ENCODE data around the gene ACSS3. TPM values are rescaled to one million over a fixed set of nuclear protein-coding genes. Genes with fewer than 3 reads are reported as not detected.
"Not testable (repeated sequence)": the region's sequence is repeated elsewhere in the genome, so short reads cannot be mapped to it uniquely, and the experiment has no call there.

Gene ACSS3
- total and polyA plus RNA-seq, 2 donors (not counting 1 experiment from before 2014, with no cell fraction given) = not detected

DNA sequence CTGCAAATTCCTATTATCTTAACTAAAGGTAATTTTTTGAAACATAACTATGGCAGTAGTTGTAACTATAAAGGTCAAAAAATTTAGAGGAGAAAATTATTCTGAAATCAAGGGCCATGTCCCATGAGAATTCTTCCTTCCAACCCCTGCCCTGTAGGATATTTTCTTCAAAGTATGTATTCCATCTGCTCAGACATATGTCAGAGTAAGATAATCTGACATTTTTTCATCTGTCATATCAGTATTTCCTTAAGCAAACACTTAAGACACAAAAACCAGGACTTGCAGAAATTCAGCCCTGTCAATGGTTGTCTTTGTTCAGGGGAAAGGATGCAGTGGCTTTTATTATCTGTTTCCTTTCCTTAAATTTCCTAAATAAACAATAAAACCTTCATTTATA is 36.3 kb downstream of the ACSS3 start:
- ChIA-PET POLR2A (no interaction called here), CTCF (no interaction called here)
- Histone ChIP-seq H3K4me1 (ENCODE audit: control insufficient read depth in 2 of 2, insufficient read depth in 2 of 2, low read length in 2 of 2) (no peaks in the 10 kb centered on the region), H2AFZ (ENCODE audit: insufficient read depth, low read depth, low read length, poor library complexity, severe bottlenecking) (no peak overlapping the region), H3K4me3 (ENCODE audit: control extremely low read depth in 1 of 5, extremely low read depth in 1 of 5, insufficient read depth in 1 of 5, low read depth in 2 of 5, low read length in 4 of 5) (no peak overlapping the region), H3K79me2 (ENCODE audit: control insufficient read depth, insufficient read depth, low read length) (no peaks in the 10 kb centered on the region), H4K20me1 (ENCODE audit: control insufficient read depth, insufficient read depth, low read length, poor library complexity, severe bottlenecking) (no peaks in the 10 kb centered on the region), H3K27ac (ENCODE audit: low read length in 2 of 2) (no peak overlapping the region), H3K9ac (ENCODE audit: low read length) (no peak overlapping the region), H3K4me2 (replicated peaks; ENCODE audit: low read depth, low read length, poor library complexity, severe bottlenecking) (no peak overlapping the region), H3K9me3 (ENCODE audit: control extremely low read depth in 1 of 3, control insufficient read depth in 2 of 3, insufficient read depth in 1 of 3, low read length in 2 of 3) (peaks cover 0 to 3% (median 0%) of the 10 kb centered on the region in 3 donors), H3K36me3 (replicated peaks in 1 of 2; ENCODE audit: control extremely low read depth in 1 of 2, control insufficient read depth in 1 of 2, extremely low read depth in 1 of 2, insufficient read depth in 2 of 2, low read length in 1 of 2) (no peaks in the 10 kb centered on the region), H3K27me3 (replicated peaks in 1 of 4; ENCODE audit: control extremely low read depth in 1 of 4, control insufficient read depth in 3 of 4, insufficient read depth in 4 of 4, low read length in 3 of 4) (no peaks in the 10 kb centered on the region)
- Mint-ChIP-seq H3K27ac (no peak overlapping the region), H3K4me3 (no peak overlapping the region), H3K9me3 (ENCODE audit: insufficient read depth) (peaks cover 9% of the 10 kb centered on the region), H3K4me1 (no peaks in the 10 kb centered on the region), H3K27me3 (no peaks in the 10 kb centered on the region)
- intact Hi-C loops (cut with micrococcal nuclease) = no loop called here
- ATAC-seq (ENCODE audit: low read depth) (no peak), DNase-seq (no peak)
- TF ChIP-seq EZH2 (IDR thresholded peaks at IDR 0.05; ENCODE audit: borderline replicate concordance, insufficient read depth, low read depth, low read length, poor library complexity, severe bottlenecking) = no peak
- TF ChIP-seq, protein P1, sequence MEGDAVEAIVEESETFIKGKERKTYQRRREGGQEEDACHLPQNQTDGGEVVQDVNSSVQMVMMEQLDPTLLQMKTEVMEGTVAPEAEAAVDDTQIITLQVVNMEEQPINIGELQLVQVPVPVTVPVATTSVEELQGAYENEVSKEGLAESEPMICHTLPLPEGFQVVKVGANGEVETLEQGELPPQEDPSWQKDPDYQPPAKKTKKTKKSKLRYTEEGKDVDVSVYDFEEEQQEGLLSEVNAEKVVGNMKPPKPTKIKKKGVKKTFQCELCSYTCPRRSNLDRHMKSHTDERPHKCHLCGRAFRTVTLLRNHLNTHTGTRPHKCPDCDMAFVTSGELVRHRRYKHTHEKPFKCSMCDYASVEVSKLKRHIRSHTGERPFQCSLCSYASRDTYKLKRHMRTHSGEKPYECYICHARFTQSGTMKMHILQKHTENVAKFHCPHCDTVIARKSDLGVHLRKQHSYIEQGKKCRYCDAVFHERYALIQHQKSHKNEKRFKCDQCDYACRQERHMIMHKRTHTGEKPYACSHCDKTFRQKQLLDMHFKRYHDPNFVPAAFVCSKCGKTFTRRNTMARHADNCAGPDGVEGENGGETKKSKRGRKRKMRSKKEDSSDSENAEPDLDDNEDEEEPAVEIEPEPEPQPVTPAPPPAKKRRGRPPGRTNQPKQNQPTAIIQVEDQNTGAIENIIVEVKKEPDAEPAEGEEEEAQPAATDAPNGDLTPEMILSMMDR (IDR thresholded peaks at IDR 0.05) = no peak

DNA sequence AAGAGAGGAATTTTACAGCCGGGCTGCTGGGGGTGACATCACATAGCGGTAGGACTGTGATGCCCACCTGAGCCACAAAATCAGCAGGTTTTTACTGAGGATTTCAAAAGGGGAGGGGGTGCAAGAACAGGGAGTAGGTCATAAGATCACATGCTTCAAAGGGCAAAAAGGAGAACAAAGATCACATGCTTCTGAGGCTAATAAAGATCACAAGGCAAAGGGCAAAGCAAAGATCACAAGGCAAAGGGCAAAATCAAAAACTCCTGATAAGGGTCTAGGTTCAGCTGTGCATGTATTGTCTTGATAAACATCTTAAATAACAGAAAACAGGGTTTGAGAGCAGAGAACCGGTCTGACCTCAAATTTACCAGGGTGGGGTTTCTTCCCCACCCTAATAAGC is 41.2 kb downstream of the ACSS3 start:
- not testable (repeated sequence) for DNase-seq, H3K4me1 Mint-ChIP-seq
- 94% methylated on average over 2 of the region's 3 CpGs for WGBS (ENCODE audit: insufficient coverage)

More for the DNA sequence above, 41.2 kb downstream of the ACSS3 start:
- H3K27me3 Mint-ChIP-seq; H3K4me2 ChIP-seq (replicated peaks; ENCODE audit: low read depth, low read length, poor library complexity, severe bottlenecking); H3K4me1 ChIP-seq (ENCODE audit: control insufficient read depth in 2 of 2, insufficient read depth in 2 of 2, low read length in 2 of 2); H3K36me3 ChIP-seq (replicated peaks in 1 of 2; ENCODE audit: control extremely low read depth in 1 of 2, control insufficient read depth in 1 of 2, extremely low read depth in 1 of 2, insufficient read depth in 2 of 2, low read length in 1 of 2); H3K4me3 Mint-ChIP-seq; H3K27ac ChIP-seq (ENCODE audit: low read length in 2 of 2); POLR2A ChIA-PET; H3K27me3 ChIP-seq (replicated peaks in 1 of 4; ENCODE audit: control extremely low read depth in 1 of 4, control insufficient read depth in 3 of 4, insufficient read depth in 4 of 4, low read length in 3 of 4); ATAC-seq (ENCODE audit: low read depth); H3K27ac Mint-ChIP-seq; H3K9me3 ChIP-seq (ENCODE audit: control extremely low read depth in 1 of 3, control insufficient read depth in 2 of 3, insufficient read depth in 1 of 3, low read length in 2 of 3); H3K4me3 ChIP-seq (ENCODE audit: control extremely low read depth in 1 of 5, extremely low read depth in 1 of 5, insufficient read depth in 1 of 5, low read depth in 2 of 5, low read length in 4 of 5); H3K9ac ChIP-seq (ENCODE audit: low read length); CTCF ChIA-PET; H3K79me2 ChIP-seq (ENCODE audit: control insufficient read depth, insufficient read depth, low read length); H2AFZ ChIP-seq (ENCODE audit: insufficient read depth, low read depth, low read length, poor library complexity, severe bottlenecking); H4K20me1 ChIP-seq (ENCODE audit: control insufficient read depth, insufficient read depth, low read length, poor library complexity, severe bottlenecking); intact Hi-C loops (cut with micrococcal nuclease): not testable (repeated sequence)
- peaks cover 11% of the 10 kb centered on the region for H3K9me3 Mint-ChIP-seq (ENCODE audit: insufficient read depth)
